NCI-H2227 treated with DMSO at 0.1 percent for 48 hours (cell line): ENCODE results near the gene SLC25A22.

Experiments used
- DNase-seq: peaks from one replicate; lab custom pipeline; 2025; lab: John Stamatoyannopoulos, UW

Gene SLC25A22

GRCh38 chr11:798093-798713 lies at the start of gene SLC25A22:
TSS of gene SLC25A22 (minus strand) at chr11:798281. CDS start at chr11:795006, 3,275 bp downstream.
- peak; percentile 83 for DNase-seq

- DNase-seq = no peak
Measured at GRCh38 chr11:847876-848275, 49.8 kb upstream of the SLC25A22 start.

- DNase-seq = no peak
Measured at GRCh38 chr11:846496-847098, 48.5 kb upstream of the SLC25A22 start.

- DNase-seq = no peak
Measured at GRCh38 chr11:845872-846495, 47.9 kb upstream of the SLC25A22 start.

GRCh38 chr11:844693-845644 lies 46.9 kb upstream of the SLC25A22 start:
- DNase-seq = no peak

GRCh38 chr11:843818-844692 lies 46.0 kb upstream of the SLC25A22 start:
- no peak for DNase-seq

GRCh38 chr11:843086-843734 lies 45.1 kb upstream of the SLC25A22 start:
- no peak for DNase-seq

- peak; percentile 92 for DNase-seq
Measured at GRCh38 chr11:842370-843002, 44.4 kb upstream of the SLC25A22 start, which contains the start of the genes POLR2L and TSPAN4. TSS of gene POLR2L (minus strand) at chr11:842529. CDS start at chr11:842508, 21 bp downstream. TSS of gene TSPAN4 (plus strand) at chr11:842852. CDS start at chr11:850305, 7,453 bp downstream.

GRCh38 chr11:841981-842369 lies 43.9 kb upstream of the SLC25A22 start:
- DNase-seq = no peak

- DNase-seq = no peak
Measured at GRCh38 chr11:839875-840617, 42.0 kb upstream of the SLC25A22 start.

GRCh38 chr11:839280-839623 lies 41.2 kb upstream of the SLC25A22 start:
- DNase-seq = no peak

- peak; percentile 27 for DNase-seq
Measured at GRCh38 chr11:838441-839279, 40.6 kb upstream of the SLC25A22 start.

- DNase-seq = no peak
Measured at GRCh38 chr11:837990-838307, 39.9 kb upstream of the SLC25A22 start.

GRCh38 chr11:837189-837989 lies 39.3 kb upstream of the SLC25A22 start:
- no peak for DNase-seq

- DNase-seq = no peak
Measured at GRCh38 chr11:836700-837099, 38.6 kb upstream of the SLC25A22 start.

GRCh38 chr11:836274-836673 lies 38.2 kb upstream of the SLC25A22 start:
- DNase-seq = no peak

- DNase-seq = no peak
Measured at GRCh38 chr11:834371-835316, 36.6 kb upstream of the SLC25A22 start.
